GM23338 (cell line): Measurements from ENCODE around the gene ZBTB40. TPM values are rescaled to one million over a fixed set of nuclear protein-coding genes. Genes with fewer than 3 reads are reported as not detected.

ENCODE experiments used
- ATAC-seq: fragments of 200-7000 bp; cut with Tn5 transposase; 3 replicates; pipeline ENCODE4 v1.9.1; 2020
- DNase-seq: peaks from one replicate; pipeline ENCODE4 v3.0.0-alpha.2; 2015; ENCODE audit warnings: low spot score
- H2AFZ ChIP-seq: fragments of 200-600 bp; sonication (generic); 2 replicates; pipeline ENCODE4 v1.8.0; 2016; ENCODE audit warnings: antibody characterized with exemption, mild to moderate bottlenecking, moderate library complexity
- H3F3A ChIP-seq: fragments of 200-600 bp; sonication (generic); replicated peaks from 2 replicates; pipeline ENCODE4 v1.8.0; 2017; ENCODE audit warnings: antibody characterized with exemption, mixed run types, low read depth
- H3K27ac ChIP-seq: fragments of 200-600 bp; sonication (generic); 2 replicates; pipeline ENCODE4 v1.6.1; 2016; ENCODE audit warnings: low read depth
- H3K27me3 ChIP-seq: fragments of 200-600 bp; sonication (generic); 2 replicates; pipeline ENCODE4 v1.8.0; 2016; ENCODE audit warnings: mild to moderate bottlenecking, mixed run types, moderate library complexity; ENCODE audit not compliant: insufficient read depth
- H3K36me3 ChIP-seq: fragments of 200-600 bp; sonication (generic); 2 replicates; pipeline ENCODE4 v1.8.0; 2016; ENCODE audit warnings: mild to moderate bottlenecking; ENCODE audit not compliant: insufficient read depth
- H3K4me1 ChIP-seq: fragments of 200-600 bp; sonication (generic); 2 replicates; pipeline ENCODE4 v1.8.0; 2016; ENCODE audit warnings: mild to moderate bottlenecking, moderate library complexity; ENCODE audit not compliant: insufficient read depth
- H3K4me2 ChIP-seq: fragments of 200-600 bp; sonication (generic); 2 replicates; pipeline ENCODE4 v1.7.1; 2017; ENCODE audit warnings: mixed run types
- H3K4me3 ChIP-seq: fragments of 200-600 bp; sonication (generic); 2 replicates; pipeline ENCODE4 v1.6.1; 2016; ENCODE audit warnings: mixed run types
- H3K79me2 ChIP-seq: fragments of 200-600 bp; sonication (generic); replicated peaks from 2 replicates; pipeline ENCODE4 v1.8.0; 2017; ENCODE audit warnings: mild to moderate bottlenecking; ENCODE audit not compliant: insufficient read depth
- H3K9me2 ChIP-seq: fragments of 200-600 bp; sonication (generic); 2 replicates; pipeline ENCODE4 v1.8.0; 2017; ENCODE audit not compliant: insufficient read depth
- H4K20me1 ChIP-seq: fragments of 200-600 bp; sonication (generic); replicated peaks from 2 replicates; pipeline ENCODE4 v1.8.0; 2017; ENCODE audit warnings: mild to moderate bottlenecking; ENCODE audit not compliant: insufficient read depth
- H3K27ac Mint-ChIP-seq: 2 replicates; pipeline ENCODE4 v1.8.0; 2020; ENCODE audit warnings: inconsistent platforms, mild to moderate bottlenecking, moderate library complexity, mixed read lengths
- H3K27me3 Mint-ChIP-seq: 3 replicates; pipeline ENCODE4 v1.8.0; 2022; ENCODE audit warnings: low read depth, mild to moderate bottlenecking, moderate library complexity, mixed read lengths, inconsistent platforms; ENCODE audit not compliant: insufficient read depth, poor library complexity
- H3K36me3 Mint-ChIP-seq: 3 replicates; pipeline ENCODE4 v1.8.0; 2021; ENCODE audit warnings: low read depth, mild to moderate bottlenecking, inconsistent platforms, moderate library complexity, mixed read lengths
- H3K4me1 Mint-ChIP-seq: 3 replicates; pipeline ENCODE4 v1.8.0; 2020; ENCODE audit warnings: mild to moderate bottlenecking, inconsistent platforms, mixed read lengths
- H3K4me3 Mint-ChIP-seq: 3 replicates; pipeline ENCODE4 v1.8.0; 2021; ENCODE audit warnings: moderate library complexity, mild to moderate bottlenecking, inconsistent platforms, mixed read lengths
- H3K9me3 Mint-ChIP-seq: 3 replicates; pipeline ENCODE4 v1.8.0; 2020; ENCODE audit warnings: moderate library complexity, mild to moderate bottlenecking, inconsistent platforms, mixed read lengths
- CREB1 ChIP-seq: fragments of 250-450 bp; sonication (Bioruptor Pico); IDR thresholded peaks from 2 replicates; pipeline ENCODE4 v1.5.0; 2020; ENCODE audit warnings: low read depth, mild to moderate bottlenecking, moderate library complexity
- EZH2 ChIP-seq: fragments of 200-600 bp; sonication (generic); IDR thresholded peaks from one replicate; pipeline ENCODE4 v1.8.0; 2017; ENCODE audit warnings: antibody characterized with exemption, mild to moderate bottlenecking, low read depth; ENCODE audit not compliant: unreplicated experiment
- EZH2phosphoT487 ChIP-seq: fragments of 200-600 bp; sonication (generic); IDR thresholded peaks from one replicate; pipeline ENCODE4 v1.8.1; 2018; ENCODE audit warnings: antibody characterized with exemption; ENCODE audit not compliant: unreplicated experiment
- JUNB ChIP-seq: IDR thresholded peaks from one replicate; pipeline ENCODE4 v1.6.1; 2016; ENCODE audit warnings: antibody characterized with exemption; ENCODE audit not compliant: unreplicated experiment
- NANOG ChIP-seq: IDR thresholded peaks from 2 replicates; pipeline ENCODE4 v1.6.1; 2016; ENCODE audit warnings: antibody characterized with exemption, borderline replicate concordance
- POLR2AphosphoS5 ChIP-seq: IDR thresholded peaks from 2 replicates; pipeline ENCODE4 v1.6.1; 2016; ENCODE audit warnings: antibody characterized with exemption, low read depth
- STAT1 ChIP-seq: IDR thresholded peaks from one replicate; pipeline ENCODE4 v1.6.1; 2016; ENCODE audit warnings: antibody characterized with exemption; ENCODE audit not compliant: unreplicated experiment
- ZNF114 ChIP-seq: fragments of 250-450 bp; sonication (Bioruptor Pico); IDR thresholded peaks from 2 replicates; pipeline ENCODE4 v1.5.0; 2020; ENCODE audit warnings: mild to moderate bottlenecking, moderate library complexity
- ZNF331 ChIP-seq: fragments of 250-450 bp; sonication (Bioruptor Pico); IDR thresholded peaks from 2 replicates; pipeline ENCODE4 v1.5.0; 2020; ENCODE audit warnings: low read depth, mild to moderate bottlenecking, moderate library complexity
- polyA plus RNA-seq: library from polyadenylated mRNA; unstranded; fragments of >200 nt; fragmentation: Nextera tagmentation; extraction: Ambion mirVana; gene quantifications from 2 replicates; pipeline ENCODE4 v1.2.1, GENCODE V29; 2016
- total RNA-seq: library from RNA; depleted of rRNA; stranded (reverse); fragments of >200 nt; shearing (Covaris generic); gene quantifications from 2 replicates; pipeline ENCODE4 v1.2.3, GENCODE V29; 2014
- TF ChIP-seq, protein P1 (sequence below), 2 experiments: fragments of 200-600 bp in 1 of 2; sonication (generic) in 1 of 2; conservative IDR thresholded peaks; 2 replicates each; pipeline versions ENCODE4 v1.5.1 to v1.6.1; 2016 to 2017; ENCODE audit warnings: antibody characterized with exemption in 2 of 2, low read depth in 2 of 2, mild to moderate bottlenecking in 2 of 2, moderate library complexity in 1 of 2
- TF ChIP-seq, protein P2 (sequence below): IDR thresholded peaks from one replicate; pipeline ENCODE4 v1.6.1; 2018; ENCODE audit warnings: antibody characterized with exemption; ENCODE audit not compliant: unreplicated experiment
- TF ChIP-seq, protein P3 (sequence below): fragments of 250-450 bp; sonication (Bioruptor Pico); IDR thresholded peaks from 2 replicates; pipeline ENCODE4 v1.5.0; 2020; ENCODE audit warnings: mild to moderate bottlenecking, moderate library complexity
- TF ChIP-seq, protein P4 (sequence below): IDR thresholded peaks from 2 replicates; pipeline ENCODE4 v1.6.1; 2016; ENCODE audit warnings: antibody characterized with exemption

The ZBTB40 gene
- total and polyA plus RNA-seq, 2 experiments from 2014 or later = 3.1 to 22.7 TPM

DNA sequence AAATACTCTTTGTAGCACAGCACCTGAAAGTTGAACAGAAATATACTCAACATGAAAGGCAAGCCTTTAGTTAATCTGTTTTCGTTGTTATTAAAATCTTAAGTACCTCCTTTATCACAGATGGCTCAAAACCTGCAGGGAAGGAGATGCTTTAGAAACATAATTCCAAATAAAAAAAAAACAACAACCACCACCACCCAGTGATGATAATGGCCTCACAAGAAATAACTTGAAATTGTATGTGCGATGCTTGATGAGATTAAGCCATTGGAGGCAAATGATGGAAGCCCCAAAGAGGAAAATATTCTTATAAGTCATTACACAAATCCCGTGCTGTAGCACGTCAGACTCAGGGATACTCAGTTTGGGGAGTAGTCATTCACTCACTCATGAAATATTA, 24.9 kb upstream of the ZBTB40 start:
- Histone ChIP-seq H4K20me1 (no peaks in the 10 kb centered on the region), H3K9me2 (no peaks in the 10 kb centered on the region), H3K79me2 (no peaks in the 10 kb centered on the region), H3K4me3 (no peak overlapping the region), H3K4me2 (no peak overlapping the region), H3K27me3 (no peaks in the 10 kb centered on the region), H3F3A (no peaks in the 10 kb centered on the region), H2AFZ (no peak overlapping the region), H3K27ac (no peak overlapping the region), H3K4me1 (no peaks in the 10 kb centered on the region), H3K36me3 (no peaks in the 10 kb centered on the region)
- Mint-ChIP-seq H3K27ac (no peak overlapping the region), H3K4me3 (no peak overlapping the region), H3K27me3 (no peaks in the 10 kb centered on the region), H3K36me3 (no peaks in the 10 kb centered on the region), H3K9me3 (peaks cover 3% of the 10 kb centered on the region; the same call in 1 of the 3 replicates), H3K4me1 (no peaks in the 10 kb centered on the region)
- DNase-seq = no peak
- no peak for ATAC-seq
- no peak for TF ChIP-seq ZNF331 (CRISPR knock-in tag)
- TF ChIP-seq, protein P1, sequence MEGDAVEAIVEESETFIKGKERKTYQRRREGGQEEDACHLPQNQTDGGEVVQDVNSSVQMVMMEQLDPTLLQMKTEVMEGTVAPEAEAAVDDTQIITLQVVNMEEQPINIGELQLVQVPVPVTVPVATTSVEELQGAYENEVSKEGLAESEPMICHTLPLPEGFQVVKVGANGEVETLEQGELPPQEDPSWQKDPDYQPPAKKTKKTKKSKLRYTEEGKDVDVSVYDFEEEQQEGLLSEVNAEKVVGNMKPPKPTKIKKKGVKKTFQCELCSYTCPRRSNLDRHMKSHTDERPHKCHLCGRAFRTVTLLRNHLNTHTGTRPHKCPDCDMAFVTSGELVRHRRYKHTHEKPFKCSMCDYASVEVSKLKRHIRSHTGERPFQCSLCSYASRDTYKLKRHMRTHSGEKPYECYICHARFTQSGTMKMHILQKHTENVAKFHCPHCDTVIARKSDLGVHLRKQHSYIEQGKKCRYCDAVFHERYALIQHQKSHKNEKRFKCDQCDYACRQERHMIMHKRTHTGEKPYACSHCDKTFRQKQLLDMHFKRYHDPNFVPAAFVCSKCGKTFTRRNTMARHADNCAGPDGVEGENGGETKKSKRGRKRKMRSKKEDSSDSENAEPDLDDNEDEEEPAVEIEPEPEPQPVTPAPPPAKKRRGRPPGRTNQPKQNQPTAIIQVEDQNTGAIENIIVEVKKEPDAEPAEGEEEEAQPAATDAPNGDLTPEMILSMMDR (conservative IDR thresholded peaks at IDR 0.05; ENCODE audit: low read depth in 2 of 2) = no peak
- TF ChIP-seq, protein P2, sequence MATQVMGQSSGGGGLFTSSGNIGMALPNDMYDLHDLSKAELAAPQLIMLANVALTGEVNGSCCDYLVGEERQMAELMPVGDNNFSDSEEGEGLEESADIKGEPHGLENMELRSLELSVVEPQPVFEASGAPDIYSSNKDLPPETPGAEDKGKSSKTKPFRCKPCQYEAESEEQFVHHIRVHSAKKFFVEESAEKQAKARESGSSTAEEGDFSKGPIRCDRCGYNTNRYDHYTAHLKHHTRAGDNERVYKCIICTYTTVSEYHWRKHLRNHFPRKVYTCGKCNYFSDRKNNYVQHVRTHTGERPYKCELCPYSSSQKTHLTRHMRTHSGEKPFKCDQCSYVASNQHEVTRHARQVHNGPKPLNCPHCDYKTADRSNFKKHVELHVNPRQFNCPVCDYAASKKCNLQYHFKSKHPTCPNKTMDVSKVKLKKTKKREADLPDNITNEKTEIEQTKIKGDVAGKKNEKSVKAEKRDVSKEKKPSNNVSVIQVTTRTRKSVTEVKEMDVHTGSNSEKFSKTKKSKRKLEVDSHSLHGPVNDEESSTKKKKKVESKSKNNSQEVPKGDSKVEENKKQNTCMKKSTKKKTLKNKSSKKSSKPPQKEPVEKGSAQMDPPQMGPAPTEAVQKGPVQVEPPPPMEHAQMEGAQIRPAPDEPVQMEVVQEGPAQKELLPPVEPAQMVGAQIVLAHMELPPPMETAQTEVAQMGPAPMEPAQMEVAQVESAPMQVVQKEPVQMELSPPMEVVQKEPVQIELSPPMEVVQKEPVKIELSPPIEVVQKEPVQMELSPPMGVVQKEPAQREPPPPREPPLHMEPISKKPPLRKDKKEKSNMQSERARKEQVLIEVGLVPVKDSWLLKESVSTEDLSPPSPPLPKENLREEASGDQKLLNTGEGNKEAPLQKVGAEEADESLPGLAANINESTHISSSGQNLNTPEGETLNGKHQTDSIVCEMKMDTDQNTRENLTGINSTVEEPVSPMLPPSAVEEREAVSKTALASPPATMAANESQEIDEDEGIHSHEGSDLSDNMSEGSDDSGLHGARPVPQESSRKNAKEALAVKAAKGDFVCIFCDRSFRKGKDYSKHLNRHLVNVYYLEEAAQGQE = no peak
- no peak for TF ChIP-seq POLR2AphosphoS5
- no peak for TF ChIP-seq JUNB
- TF ChIP-seq NANOG = no peak
- TF ChIP-seq, protein P3, sequence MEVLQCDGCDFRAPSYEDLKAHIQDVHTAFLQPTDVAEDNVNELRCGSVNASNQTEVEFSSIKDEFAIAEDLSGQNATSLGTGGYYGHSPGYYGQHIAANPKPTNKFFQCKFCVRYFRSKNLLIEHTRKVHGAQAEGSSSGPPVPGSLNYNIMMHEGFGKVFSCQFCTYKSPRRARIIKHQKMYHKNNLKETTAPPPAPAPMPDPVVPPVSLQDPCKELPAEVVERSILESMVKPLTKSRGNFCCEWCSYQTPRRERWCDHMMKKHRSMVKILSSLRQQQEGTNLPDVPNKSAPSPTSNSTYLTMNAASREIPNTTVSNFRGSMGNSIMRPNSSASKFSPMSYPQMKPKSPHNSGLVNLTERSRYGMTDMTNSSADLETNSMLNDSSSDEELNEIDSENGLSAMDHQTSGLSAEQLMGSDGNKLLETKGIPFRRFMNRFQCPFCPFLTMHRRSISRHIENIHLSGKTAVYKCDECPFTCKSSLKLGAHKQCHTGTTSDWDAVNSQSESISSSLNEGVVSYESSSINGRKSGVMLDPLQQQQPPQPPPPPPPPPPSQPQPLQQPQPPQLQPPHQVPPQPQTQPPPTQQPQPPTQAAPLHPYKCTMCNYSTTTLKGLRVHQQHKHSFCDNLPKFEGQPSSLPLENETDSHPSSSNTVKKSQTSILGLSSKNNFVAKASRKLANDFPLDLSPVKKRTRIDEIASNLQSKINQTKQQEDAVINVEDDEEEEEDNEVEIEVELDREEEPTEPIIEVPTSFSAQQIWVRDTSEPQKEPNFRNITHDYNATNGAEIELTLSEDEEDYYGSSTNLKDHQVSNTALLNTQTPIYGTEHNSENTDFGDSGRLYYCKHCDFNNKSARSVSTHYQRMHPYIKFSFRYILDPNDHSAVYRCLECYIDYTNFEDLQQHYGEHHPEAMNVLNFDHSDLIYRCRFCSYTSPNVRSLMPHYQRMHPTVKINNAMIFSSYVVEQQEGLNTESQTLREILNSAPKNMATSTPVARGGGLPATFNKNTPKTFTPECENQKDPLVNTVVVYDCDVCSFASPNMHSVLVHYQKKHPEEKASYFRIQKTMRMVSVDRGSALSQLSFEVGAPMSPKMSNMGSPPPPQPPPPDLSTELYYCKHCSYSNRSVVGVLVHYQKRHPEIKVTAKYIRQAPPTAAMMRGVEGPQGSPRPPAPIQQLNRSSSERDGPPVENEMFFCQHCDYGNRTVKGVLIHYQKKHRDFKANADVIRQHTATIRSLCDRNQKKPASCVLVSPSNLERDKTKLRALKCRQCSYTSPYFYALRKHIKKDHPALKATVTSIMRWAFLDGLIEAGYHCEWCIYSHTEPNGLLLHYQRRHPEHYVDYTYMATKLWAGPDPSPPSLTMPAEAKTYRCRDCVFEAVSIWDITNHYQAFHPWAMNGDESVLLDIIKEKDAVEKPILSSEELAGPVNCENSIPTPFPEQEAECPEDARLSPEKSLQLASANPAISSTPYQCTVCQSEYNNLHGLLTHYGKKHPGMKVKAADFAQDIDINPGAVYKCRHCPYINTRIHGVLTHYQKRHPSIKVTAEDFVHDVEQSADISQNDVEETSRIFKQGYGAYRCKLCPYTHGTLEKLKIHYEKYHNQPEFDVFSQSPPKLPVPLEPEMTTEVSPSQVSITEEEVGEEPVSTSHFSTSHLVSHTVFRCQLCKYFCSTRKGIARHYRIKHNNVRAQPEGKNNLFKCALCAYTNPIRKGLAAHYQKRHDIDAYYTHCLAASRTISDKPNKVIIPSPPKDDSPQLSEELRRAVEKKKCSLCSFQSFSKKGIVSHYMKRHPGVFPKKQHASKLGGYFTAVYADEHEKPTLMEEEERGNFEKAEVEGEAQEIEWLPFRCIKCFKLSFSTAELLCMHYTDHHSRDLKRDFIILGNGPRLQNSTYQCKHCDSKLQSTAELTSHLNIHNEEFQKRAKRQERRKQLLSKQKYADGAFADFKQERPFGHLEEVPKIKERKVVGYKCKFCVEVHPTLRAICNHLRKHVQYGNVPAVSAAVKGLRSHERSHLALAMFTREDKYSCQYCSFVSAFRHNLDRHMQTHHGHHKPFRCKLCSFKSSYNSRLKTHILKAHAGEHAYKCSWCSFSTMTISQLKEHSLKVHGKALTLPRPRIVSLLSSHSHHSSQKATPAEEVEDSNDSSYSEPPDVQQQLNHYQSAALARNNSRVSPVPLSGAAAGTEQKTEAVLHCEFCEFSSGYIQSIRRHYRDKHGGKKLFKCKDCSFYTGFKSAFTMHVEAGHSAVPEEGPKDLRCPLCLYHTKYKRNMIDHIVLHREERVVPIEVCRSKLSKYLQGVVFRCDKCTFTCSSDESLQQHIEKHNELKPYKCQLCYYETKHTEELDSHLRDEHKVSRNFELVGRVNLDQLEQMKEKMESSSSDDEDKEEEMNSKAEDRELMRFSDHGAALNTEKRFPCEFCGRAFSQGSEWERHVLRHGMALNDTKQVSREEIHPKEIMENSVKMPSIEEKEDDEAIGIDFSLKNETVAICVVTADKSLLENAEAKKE (CRISPR knock-in tag) = no peak
- TF ChIP-seq CREB1 (CRISPR knock-in tag) = no peak
- no peak for TF ChIP-seq ZNF114
- TF ChIP-seq STAT1 = no peak
- TF ChIP-seq EZH2 = no peak
- no peak for TF ChIP-seq EZH2phosphoT487
- TF ChIP-seq, protein P4, sequence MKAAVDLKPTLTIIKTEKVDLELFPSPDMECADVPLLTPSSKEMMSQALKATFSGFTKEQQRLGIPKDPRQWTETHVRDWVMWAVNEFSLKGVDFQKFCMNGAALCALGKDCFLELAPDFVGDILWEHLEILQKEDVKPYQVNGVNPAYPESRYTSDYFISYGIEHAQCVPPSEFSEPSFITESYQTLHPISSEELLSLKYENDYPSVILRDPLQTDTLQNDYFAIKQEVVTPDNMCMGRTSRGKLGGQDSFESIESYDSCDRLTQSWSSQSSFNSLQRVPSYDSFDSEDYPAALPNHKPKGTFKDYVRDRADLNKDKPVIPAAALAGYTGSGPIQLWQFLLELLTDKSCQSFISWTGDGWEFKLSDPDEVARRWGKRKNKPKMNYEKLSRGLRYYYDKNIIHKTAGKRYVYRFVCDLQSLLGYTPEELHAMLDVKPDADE = no peak
